ENCODE measurements around the gene CTAG1A. TPM values are rescaled to one million over a fixed set of nuclear protein-coding genes. Genes with fewer than 3 reads are reported as not detected.

Gene CTAG1A
- total and polyA plus RNA-seq, 9 of the 15 experiments (the other 6 are each of a cell fraction or from before 2014, with no cell fraction given), result 0.32 TPM; not detected in 8

- Histone ChIP-seq H4K20me1 (replicated peaks; ENCODE audit: control insufficient read depth, insufficient read depth, low read length) (0 out of 2 replicates have a peak, but pooled peaks cover 17% of the 10 kb centered on the region), H3K4me2 (ENCODE audit: insufficient read depth, low read length) (peak within 1 kb of the TSS; percentile 100), H3K79me2 (ENCODE audit: control insufficient read depth, insufficient read depth, low read length) (peaks cover 81% of the 10 kb centered on the region), H3K9me1 (ENCODE audit: control insufficient read depth, insufficient read depth, low read length) (peaks cover 6% of the 10 kb centered on the region), H3K4me3 (peak within 1 kb of the TSS; percentile 98), H3K4me1 (replicated peaks in 1 of 2; ENCODE audit: control insufficient read depth in 2 of 2, insufficient read depth in 2 of 2, low read length in 2 of 2) (peaks cover 38 to 46% of the 10 kb centered on the region in 2 experiments), H3K9ac (ENCODE audit: insufficient read depth in 1 of 2, low read depth in 2 of 2, low read length in 2 of 2) (peak within 1 kb of the TSS; percentile 95 to 99), H3K36me3 (ENCODE audit: control insufficient read depth, insufficient read depth, low read length) (peaks cover 49% of the 10 kb centered on the region), H3K27ac (ENCODE audit: extremely low read depth, low read depth, low read length) (peak within 1 kb of the TSS; percentile 98), H3K27me3 (ENCODE audit: control insufficient read depth in 2 of 2, insufficient read depth in 2 of 2, low read length in 2 of 2) (no peaks in the 10 kb centered on the region), H3K9me3 (replicated peaks; ENCODE audit: control insufficient read depth, insufficient read depth, low read depth, low read length) (no peaks in the 10 kb centered on the region), H2AFZ (ENCODE audit: low read depth, low read length) (peak within 1 kb of the TSS; percentile 90)
- under 1% methylated on average over 24 of the region's 69 CpGs for WGBS (ENCODE audit: insufficient coverage, low coverage, missing lambda C conversion rate)
- DNase-seq (ENCODE audit: extremely low read depth in 1 of 4, low spot score in 3 of 4) (peak; percentile 81 to 95 (median 88)), FAIRE-seq (peak; percentile 93), ATAC-seq (peak; percentile 90)
- intact Hi-C loops (cut with micrococcal nuclease) (no loop called here), in situ Hi-C loops (cut with MboI) (loop anchor here (25.0 kb wide), 1 partner anchor 385 kb away; no protein-coding TSS in a partner anchor)
- ChIA-PET CTCF (ENCODE audit: low intra/inter-chr PET ratio) (no interaction called here), POLR2A (interaction anchor here (0.5 to 1.0 kb wide), 5 partner anchors 217 to 874 kb away, joined by 3 to 5 read pairs (median 3); partner anchors contain the start of gene SLC6A8)
- no TSS peak for BruUV-seq (replicated peaks)
- TF ChIP-seq KDM4B (IDR thresholded peaks at IDR 0.05; ENCODE audit: borderline replicate concordance in 2 of 2, low read depth in 1 of 2) (0 out of 4 replicates have a peak, but pooled peaks of 1 of the 2 experiments have one; percentile 64), MTA2 (IDR thresholded peaks at IDR 0.05; ENCODE audit: low read depth) (peak; percentile 52; the same call in 1 of the 2 replicates), ZBTB49 (CRISPR knock-in tag; IDR thresholded peaks at IDR 0.05; ENCODE audit: borderline replicate concordance) (no peak), NFRKB (IDR thresholded peaks at IDR 0.05; ENCODE audit: low read depth) (no peak), ETV1 (tag; conservative IDR thresholded peaks at IDR 0.05; ENCODE audit: low read depth) (peak; percentile 75), ATF6 (CRISPR knock-in tag; IDR thresholded peaks at IDR 0.05) (0 out of 2 replicates have a peak, but pooled peaks have one; percentile 72), NR2C2 (CRISPR knock-in tag; IDR thresholded peaks at IDR 0.05) (peak; percentile 94), NR2C2 (tag; IDR thresholded peaks at IDR 0.05) (peak; percentile 100), CHAMP1 (IDR thresholded peaks at IDR 0.05) (no peak), LEF1 (IDR thresholded peaks at IDR 0.05) (no peak), ASH1L (IDR thresholded peaks at IDR 0.05; ENCODE audit: borderline replicate concordance, low read depth, partially characterized antibody) (peak; percentile 56), HDAC1 (IDR thresholded peaks at IDR 0.05) (peak in 1 of 2 experiments; percentile 65; a peak in 2 of 4 replicates), CCNT2 (IDR thresholded peaks at IDR 0.05; ENCODE audit: borderline replicate concordance, extremely low read depth, insufficient read length, low read depth, low read length) (peak; percentile 71)
Observed at GRCh38 chrX:154547245-154548027, 37.5 kb upstream of the CTAG1A start, which contains the start of gene IKBKG. Gene IKBKG, plus strand, starts transcription at chrX:154547620. Its CDS starts 4,383 bp downstream, at chrX:154552003.
